Activated T-cell treated with anti-CD3 and anti-CD28 coated beads, Interleukin-2, amount 50 U/mL, for 72 hours (primary cell): ENCODE results near the gene NAA38. TPM values are rescaled to one million over a fixed set of nuclear protein-coding genes. Genes with fewer than 3 reads are reported as not detected.

Experiments used
- ATAC-seq, 2 donors: fragments of 150-1000 bp; cut with Tn5 transposase; replicated peaks in 1 of 2; 2 replicates each; pipeline ENCODE4 v1.10.0; 2021; ENCODE audit warnings: moderate library complexity in 2 of 2, mild to moderate bottlenecking in 1 of 2
- DNase-seq, 2 donors: peaks; one replicate each; pipeline ENCODE4 v3.0.0; 2021 to 2022; ENCODE audit warnings: mixed read lengths in 1 of 2
- H3K27ac Mint-ChIP-seq: one replicate; pipeline ENCODE4 v1.8.0; 2022; ENCODE audit warnings: mild to moderate bottlenecking, moderate library complexity, mixed read lengths
- H3K27me3 Mint-ChIP-seq: one replicate; pipeline ENCODE4 v1.8.0; 2022; ENCODE audit warnings: low read depth, mixed read lengths
- H3K36me3 Mint-ChIP-seq, 2 donors: one replicate each; pipeline ENCODE4 v1.8.0; 2022; ENCODE audit warnings: mixed read lengths in 2 of 2, mild to moderate bottlenecking in 1 of 2; ENCODE audit not compliant: insufficient read depth in 2 of 2
- H3K4me1 Mint-ChIP-seq: one replicate; pipeline ENCODE4 v1.8.0; 2022; ENCODE audit warnings: low read depth, mixed read lengths
- H3K4me3 Mint-ChIP-seq, 2 donors: one replicate each; pipeline ENCODE4 v1.8.0; 2022; ENCODE audit warnings: mild to moderate bottlenecking in 2 of 2, mixed read lengths in 2 of 2, moderate library complexity in 2 of 2
- H3K9me3 Mint-ChIP-seq, 2 donors: one replicate each; pipeline ENCODE4 v1.8.0; 2022; ENCODE audit warnings: mixed read lengths in 2 of 2
- total RNA-seq, 2 donors: library from RNA; stranded (reverse); gene quantifications; one replicate each; pipeline ENCODE4 v1.2.3, GENCODE V29; 2022

Gene NAA38
- total RNA-seq, result 10 to 100 TPM; 42.7 to 43.5 TPM

- H3K27me3 Mint-ChIP-seq, result no peaks in the 10 kb centered on the region
- peaks cover 2 to 8% of the 10 kb centered on the region in 2 donors for H3K36me3 Mint-ChIP-seq
- peak; percentile 92 to 97 for DNase-seq
- no peak within 1 kb of the TSS for H3K27ac Mint-ChIP-seq
- ATAC-seq, result peak; percentile 89 to 90
- no peaks in the 10 kb centered on the region for H3K9me3 Mint-ChIP-seq
- H3K4me3 Mint-ChIP-seq, result no peak within 1 kb of the TSS
- H3K4me1 Mint-ChIP-seq, result peaks cover 5% of the 10 kb centered on the region
Observed at GRCh38 chr17:7856811-7857712, at the start of gene NAA38. TSS of gene NAA38 (minus strand) at chr17:7857559. CDS start at chr17:7857463, 96 bp downstream.

- H3K4me3 Mint-ChIP-seq, result no peak overlapping the region
- H3K9me3 Mint-ChIP-seq, result no peaks in the 10 kb centered on the region
- ATAC-seq (no peak), DNase-seq (no peak)
- H3K36me3 Mint-ChIP-seq, result peaks cover 14 to 37% of the 10 kb centered on the region in 2 donors
- H3K27me3 Mint-ChIP-seq, result no peaks in the 10 kb centered on the region
- no peak overlapping the region for H3K27ac Mint-ChIP-seq
- no peaks in the 10 kb centered on the region for H3K4me1 Mint-ChIP-seq
Observed at GRCh38 chr17:7903154-7904103, 46.1 kb upstream of the NAA38 start.

GRCh38 chr17:7897773-7898172, 40.4 kb upstream of the NAA38 start:
- Mint-ChIP-seq H3K27ac (peak overlapping the region; percentile 89), H3K4me1 (peaks cover 20% of the 10 kb centered on the region), H3K4me3 (peak overlapping the region in 1 of 2 donors; percentile 17), H3K9me3 (no peaks in the 10 kb centered on the region), H3K27me3 (no peaks in the 10 kb centered on the region), H3K36me3 (peaks cover 20 to 48% of the 10 kb centered on the region in 2 donors)
- ATAC-seq (peak; percentile 59 to 88), DNase-seq (peak in 1 of 2 donors; percentile 19)

- Mint-ChIP-seq H3K9me3 (no peaks in the 10 kb centered on the region), H3K4me1 (peaks cover 20% of the 10 kb centered on the region), H3K36me3 (peaks cover 20 to 48% of the 10 kb centered on the region in 2 donors), H3K27ac (peak overlapping the region; percentile 89), H3K27me3 (no peaks in the 10 kb centered on the region), H3K4me3 (no peak overlapping the region)
- ATAC-seq (no peak), DNase-seq (no peak)
Observed at GRCh38 chr17:7897090-7897489, 39.7 kb upstream of the NAA38 start.

- no peaks in the 10 kb centered on the region for H3K9me3 Mint-ChIP-seq
- peaks cover 20% of the 10 kb centered on the region for H3K4me1 Mint-ChIP-seq
- no peak for DNase-seq
- peaks cover 19 to 45% of the 10 kb centered on the region in 2 donors for H3K36me3 Mint-ChIP-seq
- no peak for ATAC-seq
- H3K27ac Mint-ChIP-seq, result peak overlapping the region; percentile 2
- H3K4me3 Mint-ChIP-seq, result no peak overlapping the region
- H3K27me3 Mint-ChIP-seq, result no peaks in the 10 kb centered on the region
Observed at GRCh38 chr17:7894866-7895265, 37.5 kb upstream of the NAA38 start.

DNA sequence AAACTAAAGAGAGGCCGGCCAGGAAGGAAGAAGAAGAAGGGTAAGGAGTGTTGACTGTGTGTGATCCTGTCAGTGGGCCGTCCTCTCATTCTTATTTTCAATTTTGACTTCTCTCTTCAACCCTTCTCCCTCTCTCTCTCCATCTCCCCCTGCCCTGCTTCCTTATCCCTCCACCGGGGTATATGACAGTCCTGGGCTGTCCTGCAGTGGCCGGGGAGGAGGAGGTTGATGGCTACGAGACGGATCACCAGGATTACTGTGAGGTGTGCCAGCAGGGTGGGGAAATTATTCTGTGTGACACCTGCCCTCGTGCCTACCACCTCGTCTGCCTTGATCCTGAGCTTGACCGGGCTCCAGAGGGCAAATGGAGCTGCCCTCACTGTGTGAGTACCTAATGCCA, 36.9 kb upstream of the NAA38 start:
- H3K27me3 Mint-ChIP-seq, result no peaks in the 10 kb centered on the region
- no peak for ATAC-seq
- no peaks in the 10 kb centered on the region for H3K9me3 Mint-ChIP-seq
- H3K4me3 Mint-ChIP-seq, result no peak overlapping the region
- H3K4me1 Mint-ChIP-seq, result peaks cover 20% of the 10 kb centered on the region
- no peak overlapping the region for H3K27ac Mint-ChIP-seq
- DNase-seq, result no peak
- peaks cover 15 to 44% of the 10 kb centered on the region in 2 donors for H3K36me3 Mint-ChIP-seq

DNA sequence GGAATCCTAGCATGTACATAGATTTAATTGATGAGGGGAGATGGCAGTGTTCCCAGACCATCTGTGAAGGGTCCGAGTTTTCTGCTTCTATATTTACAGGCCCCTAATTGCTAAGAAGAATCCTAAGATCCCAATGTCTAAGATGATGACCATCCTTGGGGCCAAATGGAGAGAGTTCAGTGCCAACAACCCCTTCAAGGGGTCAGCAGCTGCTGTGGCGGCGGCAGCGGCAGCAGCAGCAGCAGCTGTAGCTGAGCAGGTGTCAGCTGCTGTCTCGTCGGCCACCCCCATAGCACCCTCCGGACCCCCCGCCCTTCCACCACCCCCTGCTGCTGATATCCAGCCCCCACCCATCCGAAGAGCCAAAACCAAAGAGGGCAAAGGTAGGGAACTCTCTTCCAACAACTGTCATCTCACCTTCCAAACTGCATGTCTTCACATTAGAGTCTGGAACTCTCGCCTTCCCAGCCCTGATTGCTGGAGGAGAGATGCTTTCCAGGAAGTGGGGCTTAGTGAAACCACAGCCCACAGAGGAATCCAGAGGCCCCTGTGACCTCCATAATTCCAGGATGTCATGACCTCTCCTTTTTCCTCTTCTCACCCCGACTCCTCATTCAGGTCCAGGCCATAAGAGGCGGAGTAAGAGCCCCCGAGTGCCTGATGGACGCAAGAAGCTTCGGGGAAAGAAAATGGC, 36.0 kb upstream of the NAA38 start:
- Mint-ChIP-seq H3K27me3 (no peaks in the 10 kb centered on the region), H3K4me1 (peaks cover 20% of the 10 kb centered on the region), H3K27ac (no peak overlapping the region), H3K9me3 (no peaks in the 10 kb centered on the region), H3K4me3 (no peak overlapping the region), H3K36me3 (peaks cover 14 to 42% of the 10 kb centered on the region in 2 donors)
- ATAC-seq (no peak), DNase-seq (no peak)

- no peak for ATAC-seq
- H3K36me3 Mint-ChIP-seq, result peaks cover 5 to 18% of the 10 kb centered on the region in 2 donors
- peak; percentile 52 to 54 for DNase-seq
- H3K27me3 Mint-ChIP-seq, result no peaks in the 10 kb centered on the region
- peaks cover 4% of the 10 kb centered on the region for H3K4me1 Mint-ChIP-seq
- no peaks in the 10 kb centered on the region for H3K9me3 Mint-ChIP-seq
- H3K4me3 Mint-ChIP-seq, result no peak overlapping the region
- no peak overlapping the region for H3K27ac Mint-ChIP-seq
Observed at GRCh38 chr17:7889166-7889955, 32.0 kb upstream of the NAA38 start.

DNA sequence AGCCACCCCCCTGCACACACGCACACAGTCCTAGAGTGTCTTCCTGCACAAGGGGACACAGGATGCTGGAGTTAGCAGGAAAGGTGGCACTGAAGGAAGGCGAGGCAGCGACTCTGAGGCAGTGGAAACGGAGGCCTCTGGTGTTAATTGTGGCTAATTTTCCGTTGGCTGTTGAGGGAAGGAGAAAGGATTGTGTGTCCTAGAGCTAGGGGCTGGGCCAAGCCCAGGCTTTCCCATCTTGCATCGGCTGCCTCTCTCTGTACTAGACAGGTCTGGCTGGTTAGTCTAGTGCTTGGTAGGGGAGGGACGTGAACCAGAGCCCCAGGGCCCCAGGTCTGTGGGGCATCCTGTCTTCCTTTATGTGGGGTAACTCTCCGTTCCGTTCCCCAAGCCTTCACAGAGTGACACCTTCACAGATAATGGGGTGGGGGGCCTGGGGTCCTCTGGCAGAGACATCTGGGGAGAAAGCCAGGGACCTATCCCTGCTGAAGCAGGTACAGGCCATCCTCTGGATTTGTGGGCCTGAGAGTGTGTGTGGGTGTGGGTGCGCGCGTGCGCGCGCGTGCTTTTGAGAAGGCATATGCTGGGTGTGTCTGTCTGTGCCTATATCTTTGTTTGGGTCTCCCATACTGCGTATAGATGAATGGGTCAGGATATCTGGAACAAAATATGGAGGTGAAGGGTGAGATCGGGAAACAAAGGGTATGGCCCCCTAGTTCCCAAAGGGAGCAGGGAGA, 31.0 kb upstream of the NAA38 start, which contains the start of gene CHD3:
Gene CHD3 (plus strand): TSS at position 606 of the 737 bp plus-strand sequence. CDS start 212 bp downstream, outside the sequence.
- Mint-ChIP-seq H3K27ac (no peak within 1 kb of the TSS), H3K9me3 (no peaks in the 10 kb centered on the region), H3K4me1 (no peaks in the 10 kb centered on the region), H3K36me3 (peaks cover 3 to 13% of the 10 kb centered on the region in 2 donors), H3K4me3 (no peak within 1 kb of the TSS), H3K27me3 (no peaks in the 10 kb centered on the region)
- DNase-seq (peak; percentile 61 to 65), ATAC-seq (peak; percentile 22 to 24)

DNA sequence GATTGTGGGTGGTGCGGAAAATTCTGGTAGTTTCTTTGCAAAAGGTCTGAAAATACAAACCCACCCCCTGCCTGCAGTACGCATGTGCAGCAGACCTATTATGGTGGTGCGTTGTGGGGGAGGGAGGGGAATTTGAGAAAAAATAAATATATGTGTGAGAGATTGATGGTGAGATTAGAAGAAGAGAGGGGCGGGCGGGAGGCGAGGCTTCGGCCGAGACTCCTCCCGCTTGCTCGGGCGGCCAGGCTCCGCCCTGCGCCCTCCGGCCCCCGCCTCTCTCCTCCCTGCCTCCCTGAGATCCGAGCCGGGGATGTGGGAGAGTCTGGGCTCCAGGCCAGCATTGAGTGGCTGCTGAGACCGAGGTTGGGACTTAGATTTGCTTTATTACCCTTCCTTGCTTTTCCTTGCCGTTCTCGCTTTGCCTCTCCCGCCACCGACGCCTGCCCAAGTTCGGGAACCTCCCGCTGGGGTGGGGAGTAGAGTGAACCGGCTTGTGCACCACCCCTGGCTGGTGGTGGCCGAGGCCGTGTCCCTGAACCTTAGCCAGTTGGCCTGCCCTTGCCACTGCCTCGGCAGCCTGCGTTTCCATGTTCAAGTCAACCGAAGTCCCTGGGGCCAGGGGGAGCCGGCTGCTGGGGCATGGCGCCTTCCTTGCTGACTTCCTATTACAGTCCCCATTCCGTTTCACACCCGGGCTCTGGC, 30.3 kb upstream of the NAA38 start:
- no peaks in the 10 kb centered on the region for H3K27me3 Mint-ChIP-seq
- no peak overlapping the region for H3K4me3 Mint-ChIP-seq
- H3K36me3 Mint-ChIP-seq, result peaks cover 3 to 13% of the 10 kb centered on the region in 2 donors
- peak; percentile 78 to 79 for ATAC-seq
- no peak overlapping the region for H3K27ac Mint-ChIP-seq
- H3K4me1 Mint-ChIP-seq, result no peaks in the 10 kb centered on the region
- DNase-seq, result peak; percentile 82 to 87
- no peaks in the 10 kb centered on the region for H3K9me3 Mint-ChIP-seq

DNA sequence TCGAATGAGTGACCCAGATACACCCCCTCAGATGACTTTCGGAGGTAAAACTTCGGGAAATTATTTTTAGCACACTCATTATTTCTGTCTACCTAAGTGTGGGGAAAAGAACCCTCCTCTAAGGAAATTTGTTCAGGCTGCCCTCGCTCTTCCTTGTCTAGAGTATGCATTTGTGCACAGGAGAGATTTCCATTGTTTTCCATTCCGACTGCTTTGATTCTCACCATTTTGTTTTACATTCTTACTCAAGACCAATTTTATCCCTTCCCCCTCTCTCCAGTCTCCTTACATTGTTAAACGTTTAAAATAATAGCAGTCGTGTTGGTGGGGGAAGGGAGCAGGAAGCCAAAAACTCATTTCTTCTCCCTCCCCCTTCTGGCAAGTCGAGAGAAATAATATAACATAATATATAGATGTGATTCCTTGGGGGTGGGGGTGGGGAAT, 29.7 kb upstream of the NAA38 start:
- Mint-ChIP-seq H3K4me1 (no peaks in the 10 kb centered on the region), H3K9me3 (no peaks in the 10 kb centered on the region), H3K27ac (no peak overlapping the region), H3K36me3 (peaks cover 3 to 13% of the 10 kb centered on the region in 2 donors), H3K4me3 (no peak overlapping the region), H3K27me3 (no peaks in the 10 kb centered on the region)
- no peak for DNase-seq
- no peak for ATAC-seq
